AG09309 (cell line): ENCODE results near the gene L3MBTL3.
"Not testable (repeated sequence)": the region's sequence is repeated elsewhere in the genome, so short reads cannot be mapped to it uniquely, and the experiment has no call there.

Experiments used
- DNase-seq: peaks from one replicate; pipeline ENCODE4 v3.0.0-alpha.2; 2010; ENCODE audit warnings: low read depth
- H3K4me3 ChIP-seq: 2 replicates; pipeline ENCODE4 v1.5.1; 2011; ENCODE audit warnings: mild to moderate bottlenecking, low read depth, low read length, moderate library complexity; ENCODE audit not compliant: control insufficient read depth
- TF ChIP-seq, protein P1 (sequence below): IDR thresholded peaks from 2 replicates; pipeline ENCODE4 v1.5.1; 2011; ENCODE audit warnings: mild to moderate bottlenecking, low read depth, low read length, inconsistent platforms; ENCODE audit not compliant: insufficient read depth, control insufficient read depth; ENCODE audit errors: missing control alignments

L3MBTL3 gene

DNA sequence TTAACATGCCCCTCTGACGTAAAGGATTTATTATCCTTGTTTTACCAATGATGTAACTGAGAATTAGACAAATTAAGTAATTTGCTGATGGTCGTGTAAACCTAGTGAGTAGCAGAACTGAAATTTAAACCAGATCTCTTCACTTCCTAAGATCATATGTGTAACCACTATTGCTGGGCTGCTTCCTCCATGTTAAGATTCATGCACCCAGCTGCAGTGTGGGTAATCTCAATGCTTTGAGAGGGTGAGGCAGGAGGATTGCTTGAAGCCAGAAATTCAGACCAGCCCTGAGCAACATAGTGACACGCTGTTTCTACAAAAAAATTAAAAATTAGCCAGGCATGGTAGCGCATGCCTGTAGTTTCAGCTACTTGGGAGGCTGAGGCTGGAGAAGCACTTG is 97.9 kb downstream of the L3MBTL3 start:
- no peak for DNase-seq
- H3K4me3 ChIP-seq = no peak overlapping the region
- TF ChIP-seq, protein P1, sequence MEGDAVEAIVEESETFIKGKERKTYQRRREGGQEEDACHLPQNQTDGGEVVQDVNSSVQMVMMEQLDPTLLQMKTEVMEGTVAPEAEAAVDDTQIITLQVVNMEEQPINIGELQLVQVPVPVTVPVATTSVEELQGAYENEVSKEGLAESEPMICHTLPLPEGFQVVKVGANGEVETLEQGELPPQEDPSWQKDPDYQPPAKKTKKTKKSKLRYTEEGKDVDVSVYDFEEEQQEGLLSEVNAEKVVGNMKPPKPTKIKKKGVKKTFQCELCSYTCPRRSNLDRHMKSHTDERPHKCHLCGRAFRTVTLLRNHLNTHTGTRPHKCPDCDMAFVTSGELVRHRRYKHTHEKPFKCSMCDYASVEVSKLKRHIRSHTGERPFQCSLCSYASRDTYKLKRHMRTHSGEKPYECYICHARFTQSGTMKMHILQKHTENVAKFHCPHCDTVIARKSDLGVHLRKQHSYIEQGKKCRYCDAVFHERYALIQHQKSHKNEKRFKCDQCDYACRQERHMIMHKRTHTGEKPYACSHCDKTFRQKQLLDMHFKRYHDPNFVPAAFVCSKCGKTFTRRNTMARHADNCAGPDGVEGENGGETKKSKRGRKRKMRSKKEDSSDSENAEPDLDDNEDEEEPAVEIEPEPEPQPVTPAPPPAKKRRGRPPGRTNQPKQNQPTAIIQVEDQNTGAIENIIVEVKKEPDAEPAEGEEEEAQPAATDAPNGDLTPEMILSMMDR = no peak

GRCh38 chr6:130117187-130117701 is 98.9 kb downstream of the L3MBTL3 start:
- H3K4me3 ChIP-seq, DNase-seq: not testable (repeated sequence)

DNA sequence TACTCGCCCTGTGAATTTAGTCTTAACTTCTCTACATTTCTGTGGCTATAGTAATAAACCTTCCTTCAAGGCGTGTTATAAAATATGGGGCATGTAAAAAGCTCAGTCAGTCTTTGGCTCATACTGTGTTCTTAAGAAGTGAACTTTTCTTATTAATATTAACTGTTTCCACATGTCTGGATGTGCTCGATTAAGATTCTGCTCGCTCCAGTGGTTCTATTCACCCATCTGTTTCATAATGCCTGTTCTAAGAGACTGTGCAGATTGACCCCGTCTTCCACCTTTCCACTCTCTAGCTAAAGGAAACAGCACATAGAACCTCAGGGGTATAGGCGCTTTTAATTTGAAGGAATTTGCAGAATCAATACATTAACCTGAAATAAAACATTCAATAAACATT is 99.9 kb downstream of the L3MBTL3 start:
- no peak overlapping the region for H3K4me3 ChIP-seq
- DNase-seq = no peak
- TF ChIP-seq, protein P1 = no peak

GRCh38 chr6:130119211-130119610 is 100.8 kb downstream of the L3MBTL3 start:
- no peak overlapping the region for H3K4me3 ChIP-seq
- TF ChIP-seq, protein P1 = no peak
- DNase-seq = no peak

DNA sequence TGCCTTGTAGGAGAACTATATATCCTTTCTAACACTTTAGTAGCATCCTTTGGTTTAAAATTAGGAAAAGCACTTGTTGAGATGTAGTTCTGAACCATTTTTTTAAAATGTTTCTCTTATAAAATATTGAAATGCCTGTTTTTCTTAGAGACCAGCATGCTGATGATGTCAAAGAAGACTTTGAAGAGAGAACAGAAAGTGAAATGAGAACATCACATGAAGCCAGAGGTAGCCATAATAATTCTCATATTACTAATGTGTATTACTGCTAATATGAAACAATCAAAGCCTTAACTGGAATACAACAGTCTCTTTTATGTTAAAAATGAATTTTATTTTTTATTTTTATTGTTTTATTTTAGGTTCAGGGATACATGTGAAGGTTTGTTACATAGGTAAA is 102.3 kb downstream of the L3MBTL3 start:
- DNase-seq = no peak
- H3K4me3 ChIP-seq = no peak overlapping the region
- TF ChIP-seq, protein P1 = no peak

GRCh38 chr6:130122243-130122642 is 103.9 kb downstream of the L3MBTL3 start:
- no peak overlapping the region for H3K4me3 ChIP-seq
- TF ChIP-seq, protein P1 = no peak
- DNase-seq = no peak

GRCh38 chr6:130127195-130127594 is 108.8 kb downstream of the L3MBTL3 start:
- TF ChIP-seq, protein P1 = no peak
- no peak for DNase-seq

GRCh38 chr6:130128326-130128725 is 109.9 kb downstream of the L3MBTL3 start:
- no peak for DNase-seq
- no peak overlapping the region for H3K4me3 ChIP-seq
- TF ChIP-seq, protein P1 = no peak

More at GRCh38 chr6:130127195-130127594, 108.8 kb downstream of the L3MBTL3 start:
- H3K4me3 ChIP-seq = no peak overlapping the region
